BLaER1 (cell line): ENCODE results near the gene NAXE.
A peak's percentile ranks its signal among the peaks of the same experiment; 100 is the strongest.

Experiments
- H3K27ac ChIP-seq: shearing (Covaris generic); formaldehyde crosslinking; 2 replicates; pipeline ENCODE4 v1.8.1; 2022
- H3K27me3 ChIP-seq: shearing (Covaris generic); formaldehyde crosslinking; 2 replicates; pipeline ENCODE4 v1.8.1; 2022
- H3K36me3 ChIP-seq: shearing (Covaris generic); formaldehyde crosslinking; 2 replicates; pipeline ENCODE4 v1.8.1; 2022
- H3K4me1 ChIP-seq: shearing (Covaris generic); formaldehyde crosslinking; 2 replicates; pipeline ENCODE4 v1.8.1; 2022
- H3K4me2 ChIP-seq: shearing (Covaris generic); formaldehyde crosslinking; 2 replicates; pipeline ENCODE4 v1.8.1; 2022
- H3K4me3 ChIP-seq: shearing (Covaris generic); formaldehyde crosslinking; 2 replicates; pipeline ENCODE4 v1.8.1; 2022
- H3K9ac ChIP-seq: shearing (Covaris generic); formaldehyde crosslinking; 2 replicates; pipeline ENCODE4 v1.8.1; 2022
- H3K9me3 ChIP-seq: shearing (Covaris generic); formaldehyde crosslinking; 2 replicates; pipeline ENCODE4 v1.8.1; 2022
- H4K20me1 ChIP-seq: shearing (Covaris generic); formaldehyde crosslinking; 2 replicates; pipeline ENCODE4 v1.8.1; 2022
- Cebpa-rat ChIP-seq: shearing (Covaris generic); IDR thresholded peaks from 2 replicates; pipeline ENCODE4 v1.8.1; 2022

NAXE gene

DNA sequence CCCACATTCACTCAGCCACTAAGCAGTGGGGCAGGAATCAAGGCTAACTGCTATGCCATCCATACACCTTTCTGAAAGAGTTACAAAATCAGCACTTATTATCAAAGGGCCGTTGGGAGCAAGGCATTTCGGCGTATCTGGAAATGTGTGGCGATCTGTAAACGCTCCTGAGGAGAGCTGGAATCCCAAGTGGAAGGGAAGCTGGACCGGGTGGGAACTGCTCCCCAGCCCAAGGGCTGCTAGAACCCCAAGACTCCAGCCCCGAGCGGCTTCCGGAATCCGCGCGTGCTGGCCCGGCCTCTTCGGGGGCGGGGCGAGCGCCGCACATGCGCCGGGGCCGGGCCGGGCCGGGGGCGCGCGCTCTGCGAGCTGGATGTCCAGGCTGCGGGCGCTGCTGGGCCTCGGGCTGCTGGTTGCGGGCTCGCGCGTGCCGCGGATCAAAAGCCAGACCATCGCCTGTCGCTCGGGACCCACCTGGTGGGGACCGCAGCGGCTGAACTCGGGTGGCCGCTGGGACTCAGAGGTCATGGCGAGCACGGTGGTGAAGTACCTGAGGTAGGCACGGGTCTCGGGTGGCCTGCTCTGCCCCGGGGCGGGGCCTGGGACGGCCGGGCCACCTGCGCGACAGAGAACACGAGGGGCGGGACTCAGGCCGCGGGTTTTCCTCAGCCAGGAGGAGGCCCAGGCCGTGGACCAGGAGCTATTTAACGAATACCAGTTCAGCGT is at the start of gene NAXE:
Gene NAXE, plus strand, starts transcription at position 345 of the 726 bp plus-strand sequence. Its CDS starts 29 bp downstream, at position 374.
- TF ChIP-seq Cebpa-rat: no peak

DNA sequence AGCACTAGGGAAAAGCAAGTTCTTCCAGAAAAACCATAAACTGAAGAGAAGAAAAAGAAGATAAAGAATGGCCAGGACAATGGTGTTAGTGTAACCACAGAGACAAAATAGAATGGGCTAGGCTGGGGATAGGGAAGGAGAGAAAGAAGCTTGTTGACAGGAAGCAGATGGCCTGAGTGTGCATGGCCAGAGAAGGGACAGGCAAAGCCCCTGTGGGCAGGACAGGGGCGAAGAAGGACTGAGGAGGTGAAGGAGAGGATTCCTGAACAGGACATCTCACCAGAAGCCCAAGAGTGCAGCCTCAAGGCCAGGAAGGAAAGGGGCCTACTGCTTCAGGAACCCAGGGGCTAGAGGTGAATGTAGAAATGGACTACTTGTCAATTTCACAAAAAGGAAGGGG is 48.5 kb upstream of the NAXE start:
- H3K4me2 ChIP-seq: no peak overlapping the region
- no peaks in the 10 kb centered on the region for H3K9me3 ChIP-seq
- peaks cover 100% of the 10 kb centered on the region for H3K36me3 ChIP-seq
- TF ChIP-seq Cebpa-rat: no peak
- H4K20me1 ChIP-seq: no peaks in the 10 kb centered on the region
- H3K4me1 ChIP-seq: peaks cover 9% of the 10 kb centered on the region; the same call in 1 of the 2 replicates
- H3K4me3 ChIP-seq: no peak overlapping the region
- H3K27ac ChIP-seq: no peak overlapping the region
- H3K9ac ChIP-seq: no peak overlapping the region
- H3K27me3 ChIP-seq: no peaks in the 10 kb centered on the region

More for the DNA sequence above, at the start of gene NAXE:
- Histone ChIP-seq H4K20me1 (peaks cover 13% of the 10 kb centered on the region), H3K9me3 (no peaks in the 10 kb centered on the region), H3K27me3 (no peaks in the 10 kb centered on the region), H3K27ac (peak within 1 kb of the TSS; percentile 95), H3K36me3 (peaks cover 55% of the 10 kb centered on the region), H3K4me2 (peak within 1 kb of the TSS; percentile 86), H3K9ac (peak within 1 kb of the TSS; percentile 96), H3K4me3 (peak within 1 kb of the TSS; percentile 90), H3K4me1 (peaks cover 42% of the 10 kb centered on the region)

DNA sequence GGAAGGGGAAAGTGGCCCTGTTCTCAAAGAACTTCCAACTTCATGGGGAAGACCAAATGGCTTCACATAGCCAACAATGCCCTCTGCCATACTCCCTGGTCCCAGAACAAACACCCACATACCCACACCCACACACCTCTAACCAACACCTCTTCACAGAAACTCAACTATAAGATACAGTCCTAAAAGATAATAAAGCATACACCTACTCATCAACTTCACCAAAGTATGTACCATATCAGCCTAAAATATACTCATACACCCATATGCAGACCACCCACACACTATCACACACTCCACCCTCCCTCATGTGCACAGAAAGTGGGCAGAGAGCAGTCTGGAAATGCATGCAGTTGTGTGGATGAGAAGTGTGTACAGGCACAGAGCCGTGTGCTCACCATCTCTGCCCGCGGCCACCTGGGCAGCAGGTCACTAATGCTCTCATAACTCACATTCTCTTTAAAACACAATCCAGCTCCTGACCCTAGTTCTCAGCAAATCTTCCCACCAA is 46.9 kb upstream of the NAXE start:
- H4K20me1 ChIP-seq: no peaks in the 10 kb centered on the region
- H3K36me3 ChIP-seq: peaks cover 100% of the 10 kb centered on the region
- no peak overlapping the region for H3K9ac ChIP-seq

DNA sequence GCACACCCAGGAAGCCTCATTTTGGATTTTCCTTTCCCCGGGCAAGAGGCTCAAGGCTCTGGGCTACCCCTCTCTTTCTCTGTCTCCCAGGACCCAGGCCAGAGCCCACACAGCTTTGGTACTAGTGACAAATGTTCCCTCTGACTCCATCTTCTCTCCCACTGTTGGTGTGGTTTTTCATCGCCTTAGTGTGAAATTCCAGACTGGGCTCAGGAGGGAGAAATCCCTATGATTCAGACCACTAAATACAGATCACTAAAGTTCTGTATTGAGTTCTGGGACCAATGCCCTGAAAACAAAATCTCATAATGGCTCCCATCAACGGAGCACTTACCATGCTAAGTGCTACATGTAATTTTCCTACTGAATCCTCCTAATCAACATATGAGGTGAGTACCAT is 45.3 kb upstream of the NAXE start:
- Histone ChIP-seq H3K36me3 (peaks cover 100% of the 10 kb centered on the region), H3K4me2 (no peak overlapping the region), H3K4me3 (no peak overlapping the region), H3K9me3 (no peaks in the 10 kb centered on the region), H3K4me1 (peaks cover 28% of the 10 kb centered on the region), H4K20me1 (no peaks in the 10 kb centered on the region), H3K9ac (no peak overlapping the region), H3K27me3 (no peaks in the 10 kb centered on the region), H3K27ac (no peak overlapping the region)
- no peak for TF ChIP-seq Cebpa-rat

More for the DNA sequence above, 46.9 kb upstream of the NAXE start:
- Histone ChIP-seq H3K27me3 (no peaks in the 10 kb centered on the region), H3K4me3 (no peak overlapping the region), H3K4me1 (peaks cover 12% of the 10 kb centered on the region; the same call in 1 of the 2 replicates), H3K27ac (no peak overlapping the region), H3K4me2 (no peak overlapping the region), H3K9me3 (no peaks in the 10 kb centered on the region)
- TF ChIP-seq Cebpa-rat: no peak

DNA sequence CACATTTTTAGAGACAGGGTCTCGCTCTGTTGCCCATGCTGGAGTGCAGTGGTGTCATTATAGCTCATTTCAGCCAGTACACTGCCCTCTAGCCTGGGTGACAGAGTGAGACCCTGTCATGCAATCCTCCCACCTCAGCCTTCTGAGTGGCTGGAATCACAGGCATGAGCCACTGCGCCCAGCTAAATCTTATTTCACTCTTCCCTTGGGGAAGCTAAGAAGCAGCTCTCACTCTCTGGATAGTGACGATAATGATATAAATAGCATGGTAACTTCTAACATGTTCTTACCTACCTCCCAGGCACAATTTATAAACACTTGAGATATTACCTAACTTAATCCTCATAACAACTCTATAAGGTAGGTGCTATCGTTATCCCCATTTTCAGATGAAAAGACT is 44.1 kb upstream of the NAXE start:
- H3K27me3 ChIP-seq: no peaks in the 10 kb centered on the region
- TF ChIP-seq Cebpa-rat: no peak
- H3K27ac ChIP-seq: no peak overlapping the region
- H3K36me3 ChIP-seq: peaks cover 100% of the 10 kb centered on the region
- no peak overlapping the region for H3K4me2 ChIP-seq
- H4K20me1 ChIP-seq: no peaks in the 10 kb centered on the region
- no peaks in the 10 kb centered on the region for H3K9me3 ChIP-seq
- peaks cover 40% of the 10 kb centered on the region for H3K4me1 ChIP-seq
- no peak overlapping the region for H3K9ac ChIP-seq
- no peak overlapping the region for H3K4me3 ChIP-seq

DNA sequence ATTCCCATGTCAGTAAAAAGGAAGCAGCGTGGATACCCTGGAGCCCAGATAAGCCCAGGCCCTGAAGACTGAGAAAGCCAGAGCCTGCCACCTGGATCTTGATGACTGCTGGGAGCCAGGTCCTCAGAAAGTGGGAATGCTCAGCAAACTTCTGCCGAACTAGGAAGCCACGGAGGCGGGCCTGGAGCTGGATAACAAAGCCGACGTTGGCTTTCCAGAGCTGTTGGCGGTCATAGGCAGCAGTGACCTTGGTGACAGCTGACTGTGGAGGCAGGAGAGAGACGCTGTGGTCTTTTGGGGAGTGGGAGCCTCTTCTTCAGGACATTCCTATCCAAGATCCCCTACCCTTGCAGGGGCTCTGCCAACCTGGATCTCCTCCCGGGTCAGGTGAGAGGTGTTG is 43.6 kb upstream of the NAXE start:
- peaks cover 45% of the 10 kb centered on the region for H3K4me1 ChIP-seq
- TF ChIP-seq Cebpa-rat: no peak
- H3K27ac ChIP-seq: 0 out of 2 replicates have a peak overlapping the region, but pooled peaks have one; percentile 8
- H3K4me3 ChIP-seq: no peak overlapping the region
- no peaks in the 10 kb centered on the region for H3K27me3 ChIP-seq
- no peak overlapping the region for H3K4me2 ChIP-seq
- H3K9ac ChIP-seq: no peak overlapping the region
- no peaks in the 10 kb centered on the region for H3K9me3 ChIP-seq
- no peaks in the 10 kb centered on the region for H4K20me1 ChIP-seq
- peaks cover 96% of the 10 kb centered on the region for H3K36me3 ChIP-seq

DNA sequence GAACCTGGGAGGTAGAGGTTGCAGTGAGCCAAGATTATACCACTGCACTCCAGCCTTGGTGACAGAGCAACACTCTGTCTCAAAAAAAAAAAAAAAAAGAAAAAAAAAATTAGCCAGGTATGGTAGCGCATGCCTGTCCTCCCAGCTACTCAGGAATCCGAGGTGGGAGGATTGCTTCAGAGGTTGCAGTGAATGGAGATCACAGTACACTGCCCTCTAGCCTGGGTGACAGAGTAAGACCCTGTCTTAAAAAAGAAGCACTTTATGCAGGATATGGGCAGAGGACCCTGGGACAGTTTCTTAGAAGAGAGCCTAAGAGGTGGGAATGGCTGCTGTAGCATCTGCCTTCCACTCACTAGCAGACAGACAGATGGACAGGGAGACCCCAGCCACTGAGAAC is 42.2 kb upstream of the NAXE start:
- Histone ChIP-seq H3K4me2 (no peak overlapping the region), H3K4me3 (no peak overlapping the region), H3K9me3 (no peaks in the 10 kb centered on the region), H3K9ac (0 out of 2 replicates have a peak overlapping the region, but pooled peaks have one; percentile 8), H4K20me1 (no peaks in the 10 kb centered on the region), H3K27me3 (no peaks in the 10 kb centered on the region), H3K4me1 (peaks cover 51% of the 10 kb centered on the region), H3K27ac (peak overlapping the region; percentile 83), H3K36me3 (peaks cover 83% of the 10 kb centered on the region)
- TF ChIP-seq Cebpa-rat: no peak

DNA sequence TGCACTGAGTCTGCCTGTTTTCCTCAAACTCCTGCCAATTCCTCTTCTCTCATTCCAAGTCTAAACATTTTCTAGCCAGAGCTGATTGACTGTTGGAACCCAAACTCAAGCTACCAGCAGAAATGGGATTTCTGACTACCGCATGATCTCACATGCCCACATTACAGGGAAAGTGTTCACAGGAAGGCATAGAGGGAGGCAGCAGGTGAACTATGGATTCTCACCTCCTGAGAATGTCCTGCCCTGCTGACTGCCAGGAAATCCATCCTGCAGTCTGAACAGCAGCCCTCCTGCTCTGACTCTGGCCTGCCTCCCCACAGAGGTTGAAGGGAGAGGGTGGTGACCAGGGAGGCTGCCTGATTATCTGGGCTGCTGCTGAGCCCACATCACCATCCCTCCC is 41.7 kb upstream of the NAXE start:
- Histone ChIP-seq H3K4me3 (no peak overlapping the region), H3K27ac (peak overlapping the region; percentile 83), H3K4me2 (no peak overlapping the region), H3K27me3 (no peaks in the 10 kb centered on the region), H3K4me1 (peaks cover 55% of the 10 kb centered on the region), H3K36me3 (peaks cover 83% of the 10 kb centered on the region), H4K20me1 (no peaks in the 10 kb centered on the region), H3K9me3 (no peaks in the 10 kb centered on the region), H3K9ac (0 out of 2 replicates have a peak overlapping the region, but pooled peaks have one; percentile 8)
- TF ChIP-seq Cebpa-rat: no peak

DNA sequence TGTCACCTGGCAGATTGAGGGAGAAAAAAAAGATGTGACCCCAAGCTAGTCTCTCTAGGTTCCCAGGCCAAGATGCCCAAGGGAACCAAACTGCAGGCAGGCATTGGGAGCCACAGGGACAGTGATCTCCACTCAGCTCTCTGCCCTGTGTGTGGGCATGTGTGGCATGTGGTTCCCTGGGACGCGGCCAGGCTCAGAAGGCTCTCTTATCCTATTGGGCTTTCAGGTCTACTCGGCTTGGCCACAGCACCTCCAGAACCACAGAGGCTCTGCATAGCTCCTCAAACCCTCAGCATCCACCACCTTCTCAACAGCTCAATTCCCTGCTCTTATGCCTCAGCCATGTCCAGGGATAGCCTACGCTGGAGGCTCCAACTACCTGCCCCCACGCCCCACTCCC is 41.2 kb upstream of the NAXE start:
- H3K9ac ChIP-seq: 0 out of 2 replicates have a peak overlapping the region, but pooled peaks have one; percentile 8
- H3K9me3 ChIP-seq: no peaks in the 10 kb centered on the region
- H3K27ac ChIP-seq: peak overlapping the region; percentile 83
- peaks cover 82% of the 10 kb centered on the region for H3K36me3 ChIP-seq
- no peaks in the 10 kb centered on the region for H3K27me3 ChIP-seq
- H3K4me3 ChIP-seq: no peak overlapping the region
- peaks cover 59% of the 10 kb centered on the region for H3K4me1 ChIP-seq
- no peaks in the 10 kb centered on the region for H4K20me1 ChIP-seq
- peak overlapping the region; percentile 69; the same call in 1 of the 2 replicates for H3K4me2 ChIP-seq
- no peak for TF ChIP-seq Cebpa-rat

DNA sequence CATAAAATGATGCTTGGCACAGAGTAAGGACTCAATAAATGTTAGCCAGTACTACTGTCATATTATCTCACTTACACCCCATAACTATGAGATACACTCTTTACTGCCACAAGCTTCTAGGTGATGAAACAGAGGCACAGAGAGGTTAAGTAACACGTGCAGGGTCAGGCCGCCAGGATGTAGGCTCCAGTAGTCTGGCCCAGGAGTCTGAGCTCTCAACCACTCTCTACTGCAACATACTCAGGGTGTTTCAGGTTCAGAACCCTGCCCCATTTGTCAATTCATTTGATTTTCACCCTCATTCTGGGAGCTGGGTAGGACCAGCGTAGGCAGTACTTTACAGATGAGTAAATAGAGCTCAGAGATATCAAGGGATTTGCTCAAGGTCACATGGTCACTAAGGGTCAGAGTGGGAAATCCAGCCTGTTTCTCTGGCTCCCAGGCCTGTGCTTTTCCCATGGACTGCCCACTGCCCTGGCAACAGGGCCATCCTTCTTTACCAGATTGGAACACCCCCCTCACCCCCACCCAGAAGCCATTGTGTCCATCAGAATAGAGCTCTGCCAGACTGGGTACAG is 40.4 kb upstream of the NAXE start:
- peak overlapping the region; percentile 16 for H3K9ac ChIP-seq
- no peaks in the 10 kb centered on the region for H4K20me1 ChIP-seq
- H3K4me1 ChIP-seq: peaks cover 63% of the 10 kb centered on the region
- peak overlapping the region; percentile 69 for H3K4me2 ChIP-seq
- no peaks in the 10 kb centered on the region for H3K27me3 ChIP-seq
- no peak overlapping the region for H3K4me3 ChIP-seq
- H3K27ac ChIP-seq: peak overlapping the region; percentile 83
- H3K9me3 ChIP-seq: no peaks in the 10 kb centered on the region
- peaks cover 82% of the 10 kb centered on the region for H3K36me3 ChIP-seq
- no peak for TF ChIP-seq Cebpa-rat
